GM04503 (cell line): ENCODE measurements around the gene KRT75.

Source experiments
- DNase-seq: peaks from one replicate; pipeline ENCODE4 v3.0.0-alpha.2; 2012; ENCODE audit warnings: low read depth

Gene KRT75

DNA sequence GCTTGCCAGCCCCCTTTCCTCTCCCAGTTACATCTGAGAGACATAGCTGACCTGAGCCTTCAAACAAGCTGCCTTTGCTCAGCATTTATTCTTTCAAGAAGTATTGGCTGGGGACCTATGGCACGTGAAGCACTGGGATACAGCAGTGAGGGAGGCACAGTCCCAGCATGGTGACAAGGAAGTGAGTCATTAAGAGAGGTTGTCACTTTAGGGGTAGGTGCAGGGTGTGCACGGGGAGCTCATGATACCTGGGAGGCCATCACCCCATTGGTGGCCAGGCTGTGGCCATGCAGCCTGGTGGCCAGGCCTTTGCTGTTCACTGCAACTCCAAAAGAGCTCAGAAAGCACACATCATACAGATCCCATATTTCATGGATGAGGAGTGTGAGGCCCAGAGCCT is 5.7 kb upstream of the KRT75 start:
- DNase-seq, result no peak

GRCh38 chr12:52439420-52439819 is 5.2 kb upstream of the KRT75 start:
- no peak for DNase-seq

DNA sequence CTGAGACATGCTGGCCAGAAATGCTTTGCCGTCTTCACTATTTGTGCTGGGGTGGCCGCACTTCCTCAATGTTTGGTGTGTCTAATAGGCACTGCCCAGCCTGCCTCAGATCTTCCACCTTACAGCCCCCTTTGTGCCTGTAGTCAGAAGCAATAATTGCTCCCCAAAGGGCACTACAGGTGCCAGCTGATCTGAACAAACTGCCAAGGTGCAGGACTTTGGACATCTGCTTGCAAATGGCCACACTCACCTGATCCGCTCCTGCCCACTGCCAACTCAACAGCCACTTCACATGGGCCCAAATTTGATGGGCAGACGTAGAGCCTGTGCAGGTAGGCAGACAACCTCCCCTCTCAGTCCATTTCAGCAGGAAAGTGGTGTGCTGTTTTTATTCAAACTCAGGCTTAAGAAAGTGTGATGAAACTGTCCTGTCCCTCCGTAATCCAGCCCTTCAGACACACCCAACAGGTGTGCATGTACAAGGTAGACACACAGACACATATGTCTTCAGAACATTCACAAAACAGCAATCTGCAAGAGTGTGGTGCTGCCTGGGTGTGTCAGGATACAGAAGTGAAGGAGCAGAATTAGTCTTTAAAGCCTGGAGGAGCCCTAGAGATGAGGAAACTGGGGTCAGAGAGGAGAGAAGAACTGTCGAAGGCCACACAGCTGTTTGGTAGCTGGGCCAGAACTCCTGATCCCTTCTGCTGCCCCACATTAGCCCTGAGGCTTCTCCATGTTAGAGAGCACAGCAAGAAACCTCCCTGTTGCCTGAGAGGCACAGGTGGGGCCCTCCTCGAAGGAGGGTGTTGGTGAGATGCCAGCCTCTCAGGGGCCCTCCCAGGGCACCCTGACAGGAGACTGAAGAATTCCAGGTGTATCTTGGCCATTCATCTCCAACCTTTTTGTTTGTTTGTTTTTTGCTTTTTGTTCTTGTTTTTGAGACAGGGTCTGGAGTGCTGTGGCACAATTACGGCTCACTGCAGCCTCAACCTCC is 4.4 kb upstream of the KRT75 start:
- no peak for DNase-seq

DNA sequence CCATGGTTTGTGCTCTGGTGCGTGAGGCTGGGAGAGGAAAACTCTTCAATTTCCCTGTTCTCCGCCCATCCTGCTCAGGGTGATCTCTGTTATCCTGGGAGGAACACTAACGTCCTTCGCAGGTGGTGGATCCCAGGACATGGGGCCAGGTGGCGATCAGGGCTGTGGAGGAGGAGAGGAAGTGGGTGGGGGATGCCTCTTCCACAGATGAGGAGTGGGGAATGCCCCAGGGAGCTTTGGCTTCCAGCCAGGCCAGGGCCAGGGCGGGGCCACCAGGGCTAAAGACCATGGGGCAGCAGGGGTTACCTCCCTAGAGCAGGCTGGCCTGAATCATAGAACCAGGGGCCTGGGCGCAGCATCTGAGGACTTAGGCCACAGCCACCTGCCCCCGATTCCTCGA is 3.3 kb upstream of the KRT75 start:
- DNase-seq, result no peak

DNA sequence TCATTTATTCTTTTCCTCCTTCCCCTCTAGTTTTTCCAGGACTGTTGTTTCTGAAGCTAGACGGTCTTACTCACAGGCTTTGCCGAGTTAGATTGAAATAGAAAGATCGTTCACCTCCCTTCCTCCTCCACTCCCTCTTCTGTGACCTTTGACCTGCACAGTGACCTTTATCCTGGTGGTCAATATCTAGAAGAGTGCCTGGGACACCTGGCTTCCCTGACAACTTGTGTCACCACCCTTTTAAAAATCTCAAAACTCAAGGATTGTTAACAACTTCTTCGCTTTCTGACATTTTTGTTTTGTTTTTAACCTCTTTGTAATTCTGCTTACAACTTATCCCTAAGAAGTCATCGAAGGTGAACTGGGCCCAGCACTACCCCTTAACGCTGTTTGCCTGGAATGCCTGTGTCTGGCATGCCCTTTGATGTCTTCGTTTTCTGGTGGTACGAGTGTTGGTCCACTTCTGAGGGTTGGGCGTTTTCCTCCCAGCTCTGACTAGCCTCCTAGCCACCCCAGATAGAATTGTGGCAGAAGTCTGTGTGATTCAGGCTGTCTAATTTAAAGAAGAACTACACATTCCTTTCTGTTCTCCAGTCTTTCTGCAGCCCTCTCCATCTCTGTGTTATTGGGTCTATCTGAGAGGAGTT is 2.8 kb upstream of the KRT75 start:
- DNase-seq, result no peak

DNA sequence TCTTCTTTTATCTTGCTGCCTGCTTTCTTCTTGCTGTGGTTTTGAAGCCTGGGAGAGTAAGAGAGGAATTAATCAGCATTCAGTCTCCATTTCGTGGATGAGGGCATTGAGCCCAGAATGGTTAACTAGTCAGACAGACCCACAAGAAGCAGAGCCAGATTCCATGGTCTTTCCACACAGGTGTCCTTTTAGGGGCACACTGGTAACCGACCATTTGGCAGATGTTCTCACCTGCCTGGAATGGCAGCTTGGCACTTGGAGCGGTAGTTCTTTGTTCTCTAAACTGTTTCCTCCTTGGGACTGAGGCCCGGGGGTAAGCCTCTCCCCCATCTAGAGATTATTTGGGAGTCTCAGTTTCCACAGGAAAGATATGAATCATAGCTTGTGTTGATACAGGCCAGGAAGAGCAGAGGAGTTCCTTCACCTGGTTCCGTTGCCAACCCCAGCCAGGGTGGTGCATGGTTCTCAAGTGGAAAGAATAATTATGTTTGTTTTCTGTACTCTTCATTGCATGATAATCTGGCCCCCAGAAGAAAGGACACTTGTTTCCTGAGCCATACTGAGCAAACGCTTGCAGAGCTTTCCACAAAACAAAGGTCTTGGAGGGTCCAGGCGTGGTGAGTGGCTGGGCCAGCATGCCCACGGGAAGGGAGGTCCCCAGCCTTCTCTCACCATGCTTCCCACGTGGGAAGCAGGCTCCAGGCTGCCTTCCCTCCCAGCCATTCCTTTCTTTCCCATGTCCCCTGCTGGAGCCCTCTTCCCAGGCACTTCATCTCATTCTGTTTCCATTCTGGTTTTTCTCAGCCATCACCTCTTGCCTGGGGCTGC is 2.0 kb upstream of the KRT75 start:
- no peak for DNase-seq

DNA sequence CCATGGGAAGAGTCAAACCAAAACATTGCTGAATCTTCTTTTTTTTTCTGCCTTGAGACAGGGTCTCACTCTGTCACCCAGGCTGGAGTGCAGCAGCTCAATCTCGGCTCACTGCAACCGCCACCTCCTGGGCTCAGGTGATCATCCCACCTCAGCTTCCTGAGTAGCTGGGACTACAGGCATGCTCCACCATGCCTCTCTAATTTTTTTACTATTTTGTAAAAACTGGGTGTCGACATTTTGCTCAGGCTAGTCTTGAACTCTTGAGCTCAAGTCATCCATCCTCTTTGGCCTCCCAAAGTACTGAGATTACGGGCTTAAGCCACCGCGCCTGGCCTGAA is 1.5 kb upstream of the KRT75 start:
- DNase-seq, result no peak

DNA sequence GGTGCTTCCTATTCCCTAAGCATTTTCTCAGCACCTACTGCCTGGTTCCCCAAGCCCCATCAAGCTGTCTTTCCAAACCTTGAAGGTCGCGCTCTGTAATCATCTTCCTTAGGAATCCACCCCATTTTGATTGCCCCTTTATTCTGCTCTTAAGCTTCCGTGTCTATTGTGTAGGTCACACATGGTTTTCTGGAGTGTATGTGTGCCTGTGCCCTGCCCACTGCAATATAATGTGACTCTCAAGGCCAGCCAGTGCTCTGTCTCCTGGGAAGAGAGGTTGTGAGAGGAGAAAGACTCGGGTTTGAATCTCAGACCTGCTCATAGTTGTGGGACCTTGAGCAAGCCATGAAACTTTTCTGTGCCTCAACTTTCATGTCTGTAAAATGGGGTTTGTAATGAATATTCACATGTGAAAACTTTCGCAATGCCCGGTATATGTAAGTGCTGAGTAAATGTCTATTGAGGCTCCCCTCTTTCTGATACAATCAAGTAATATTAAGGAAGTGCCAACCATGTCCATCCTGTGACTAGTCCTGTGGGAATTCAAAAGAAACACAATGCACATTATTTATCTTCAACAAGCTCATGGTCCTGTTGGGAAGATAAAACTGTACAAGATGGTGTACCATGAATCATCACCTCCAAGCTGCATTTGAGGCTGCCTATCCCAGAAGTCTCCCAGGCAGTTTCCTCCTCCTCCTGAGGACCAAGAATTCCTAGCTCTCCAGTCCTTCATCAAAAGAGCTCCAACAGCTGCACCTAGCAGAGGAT is 774 bp upstream of the KRT75 start:
- DNase-seq, result no peak

GRCh38 chr12:52433501-52434080 is 580 bp downstream of the KRT75 start:
- DNase-seq, result no peak

DNA sequence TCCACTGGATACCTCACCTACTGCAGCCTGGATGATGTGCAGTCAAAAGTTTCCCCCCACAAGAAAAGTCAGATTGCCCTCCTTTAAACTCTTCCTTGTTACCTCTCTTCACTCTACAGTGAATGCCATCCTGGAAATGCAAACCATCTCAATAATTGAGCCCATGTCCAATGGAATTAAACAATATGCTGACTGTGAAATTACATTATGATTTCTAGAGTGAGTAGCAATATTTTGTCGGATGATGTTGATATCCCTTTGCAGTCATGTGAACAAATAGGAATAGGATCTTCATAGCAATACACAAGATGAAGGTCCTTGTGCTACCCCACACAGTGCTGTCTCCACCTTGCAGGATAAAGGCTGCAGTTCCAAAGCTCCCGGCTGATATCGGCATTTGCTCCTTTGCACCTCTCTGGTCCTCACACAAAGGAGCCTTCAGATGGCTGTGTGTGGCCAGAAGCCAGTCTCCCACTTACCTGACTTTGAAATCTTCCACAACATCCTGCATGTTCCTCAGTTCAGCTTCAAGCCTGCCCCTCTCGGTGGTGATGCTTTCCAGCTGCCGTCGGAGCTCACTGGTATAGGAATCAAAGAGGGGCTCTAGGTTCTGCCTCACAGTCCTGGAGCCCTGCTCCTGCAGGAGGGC is 1.5 kb downstream of the KRT75 start:
- no peak for DNase-seq

DNA sequence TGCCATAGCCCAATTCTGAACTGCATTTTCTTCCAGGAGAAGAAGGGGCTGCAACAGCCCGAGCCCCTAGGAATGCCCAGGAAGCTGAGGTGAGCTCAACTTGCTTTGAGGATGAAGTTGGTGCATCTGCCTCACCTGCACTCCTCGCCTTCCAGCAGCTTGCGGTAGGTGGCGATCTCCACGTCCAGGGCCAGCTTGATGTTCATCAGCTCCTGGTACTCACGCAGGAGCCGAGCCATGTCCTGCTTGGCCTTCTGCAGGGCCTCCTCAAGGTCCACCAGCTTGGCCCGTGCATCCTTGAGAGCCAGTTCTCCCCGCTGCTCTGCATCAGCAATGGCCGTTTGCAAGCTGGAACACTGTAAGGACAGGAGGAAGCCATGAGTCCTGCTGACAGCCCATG is 6.0 kb downstream of the KRT75 start:
- DNase-seq, result no peak

GRCh38 chr12:52427083-52427482 is 7.1 kb downstream of the KRT75 start:
- no peak for DNase-seq

GRCh38 chr12:52426034-52426433 is 8.1 kb downstream of the KRT75 start:
- no peak for DNase-seq

DNA sequence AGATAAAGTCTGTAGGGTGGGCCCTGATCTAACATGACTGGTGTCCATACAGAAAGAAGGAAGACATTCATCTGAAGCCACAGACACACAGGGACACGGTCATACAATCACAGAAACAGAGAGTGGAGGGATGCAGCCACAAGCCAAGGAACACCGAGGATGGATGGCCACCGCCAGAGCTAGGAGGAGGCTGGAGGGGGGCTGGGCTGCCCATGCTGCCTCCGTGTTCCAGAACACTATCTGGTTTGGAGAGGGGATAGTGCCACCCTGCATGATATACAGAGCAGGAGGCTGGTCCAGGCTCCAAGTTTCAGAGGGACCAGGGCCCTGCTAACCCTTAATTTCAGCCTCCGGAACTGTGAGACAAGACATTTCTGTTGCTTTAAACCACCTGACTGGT is 8.7 kb downstream of the KRT75 start:
- no peak for DNase-seq

DNA sequence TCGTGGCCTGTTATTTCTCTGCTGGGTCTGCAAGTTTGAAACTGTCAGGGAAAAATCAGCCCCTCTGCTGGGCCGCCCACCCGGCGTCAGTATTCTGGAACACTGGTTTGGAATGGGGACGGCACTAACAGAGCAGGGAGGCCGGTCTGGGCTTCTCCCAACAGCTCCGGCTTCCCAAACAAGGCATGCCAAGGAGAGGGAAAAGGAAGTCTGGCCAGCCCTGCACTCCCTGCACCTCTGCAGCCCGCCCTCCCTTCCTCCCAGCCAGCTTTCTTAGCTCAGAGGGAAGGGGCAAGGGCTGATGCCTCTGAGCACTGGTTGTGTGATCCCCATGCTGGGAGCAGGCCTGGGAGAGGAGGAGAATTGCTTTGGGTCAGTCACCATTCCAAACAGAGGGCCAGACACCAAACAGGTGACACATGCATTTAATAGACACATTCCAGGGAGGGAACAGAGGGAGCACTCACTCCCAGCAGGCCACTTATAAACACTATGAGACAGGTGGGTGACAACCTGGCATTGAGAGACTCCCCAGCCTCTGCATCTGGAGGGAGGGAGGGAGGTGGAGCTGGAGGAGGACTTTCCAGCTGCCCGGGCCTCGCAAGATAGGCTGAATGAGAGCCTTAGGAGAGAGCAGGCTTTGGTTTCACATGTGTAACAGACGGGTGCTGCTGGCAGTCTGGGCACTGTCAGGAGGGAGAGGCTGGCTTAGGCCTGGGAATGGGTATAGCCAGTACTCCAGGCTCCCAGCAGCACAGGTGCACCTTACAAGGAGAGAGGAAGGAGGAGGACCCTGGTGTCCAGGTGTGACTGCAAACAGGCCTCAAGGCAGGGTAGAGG is 10.3 kb downstream of the KRT75 start:
- DNase-seq, result no peak

GRCh38 chr12:52423035-52423434 is 11.1 kb downstream of the KRT75 start:
- DNase-seq, result no peak

GRCh38 chr12:52419656-52420055 is 14.5 kb downstream of the KRT75 start:
- DNase-seq, result no peak

DNA sequence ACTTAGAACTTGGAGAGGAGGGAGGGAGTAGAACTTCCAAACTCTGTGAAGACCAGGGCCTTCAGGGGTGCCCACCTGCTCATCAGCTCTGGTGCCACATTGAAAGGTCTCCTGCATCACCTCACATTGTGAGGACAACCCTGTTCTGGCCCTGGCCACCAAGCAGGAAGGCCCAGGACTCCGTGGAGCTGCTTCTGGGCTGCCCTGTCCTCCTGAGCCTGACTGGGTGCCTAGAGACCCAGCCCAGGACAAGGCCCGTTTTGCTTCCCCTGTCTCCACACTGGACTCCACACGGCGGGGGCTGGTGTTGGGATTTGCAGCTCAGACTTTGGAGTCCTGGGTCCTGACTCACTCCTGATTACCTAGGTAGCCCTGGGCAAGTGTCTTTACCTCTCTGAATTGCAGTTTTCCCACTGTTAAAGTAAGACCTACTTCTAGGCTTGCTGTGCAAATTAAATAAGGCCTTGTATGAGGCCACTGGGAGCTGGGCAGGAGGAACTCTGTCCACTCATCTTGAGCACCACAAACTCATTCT is 15.5 kb downstream of the KRT75 start:
- no peak for DNase-seq

DNA sequence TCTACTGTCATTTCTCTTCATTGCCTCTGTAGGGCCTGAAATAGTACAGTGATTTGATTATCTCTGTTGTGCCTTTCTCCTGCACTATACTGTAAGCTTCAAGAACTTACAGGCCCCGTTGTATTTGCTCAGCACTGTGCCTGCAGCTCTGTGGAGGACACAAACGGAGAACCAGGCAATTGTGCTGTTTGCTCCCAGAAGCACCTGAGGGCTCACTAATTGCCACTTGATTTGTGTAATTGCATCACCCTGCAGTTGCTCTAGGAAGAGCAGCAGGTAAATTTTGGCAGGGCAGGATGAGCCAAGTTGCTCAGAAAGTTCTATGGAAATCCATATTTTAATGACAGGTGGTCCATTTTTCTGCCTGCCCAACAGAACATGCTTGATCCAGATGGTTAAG is 16.4 kb downstream of the KRT75 start:
- no peak for DNase-seq

GRCh38 chr12:52416795-52417194 is 17.4 kb downstream of the KRT75 start:
- DNase-seq, result no peak
